NK-92 (cell line): ENCODE measurements around the gene SULT1C3.

Experiments used
- DNase-seq: peaks from one replicate; lab custom pipeline; 2025; ENCODE audit not compliant: unreplicated experiment; lab: John Stamatoyannopoulos, UW

The SULT1C3 gene

GRCh38 chr2:108239786-108240185 lies at the start of gene SULT1C3:
TSS of gene SULT1C3 (plus strand) at chr2:108239968. CDS start at chr2:108247195, 7,227 bp downstream.
- no peak for DNase-seq

GRCh38 chr2:108193251-108193650 lies 46.5 kb upstream of the SULT1C3 start:
- no peak for DNase-seq

GRCh38 chr2:108194409-108195132 lies 45.2 kb upstream of the SULT1C3 start:
- no peak for DNase-seq

- no peak for DNase-seq
Measured at GRCh38 chr2:108195133-108195439, 44.7 kb upstream of the SULT1C3 start.

GRCh38 chr2:108199726-108200125 lies 40.0 kb upstream of the SULT1C3 start:
- DNase-seq: no peak

- no peak for DNase-seq
Measured at GRCh38 chr2:108200569-108200968, 39.2 kb upstream of the SULT1C3 start.

- no peak for DNase-seq
Measured at GRCh38 chr2:108212671-108213070, 27.1 kb upstream of the SULT1C3 start.

GRCh38 chr2:108215794-108216211 lies 24.0 kb upstream of the SULT1C3 start:
- no peak for DNase-seq

- no peak for DNase-seq
Measured at GRCh38 chr2:108217211-108217610, 22.6 kb upstream of the SULT1C3 start.

- DNase-seq: no peak
Measured at GRCh38 chr2:108219688-108220087, 20.1 kb upstream of the SULT1C3 start.

- no peak for DNase-seq
Measured at GRCh38 chr2:108220191-108220590, 19.6 kb upstream of the SULT1C3 start.

GRCh38 chr2:108220942-108221541 lies 18.7 kb upstream of the SULT1C3 start:
- DNase-seq: no peak

GRCh38 chr2:108222261-108222660 lies 17.5 kb upstream of the SULT1C3 start:
- no peak for DNase-seq

GRCh38 chr2:108223573-108223972 lies 16.2 kb upstream of the SULT1C3 start:
- DNase-seq: no peak

GRCh38 chr2:108224022-108224421 lies 15.7 kb upstream of the SULT1C3 start:
- no peak for DNase-seq

- DNase-seq: no peak
Measured at GRCh38 chr2:108226564-108226963, 13.2 kb upstream of the SULT1C3 start.

- DNase-seq: no peak
Measured at GRCh38 chr2:108228006-108228405, 11.8 kb upstream of the SULT1C3 start.

- no peak for DNase-seq
Measured at GRCh38 chr2:108228537-108228936, 11.2 kb upstream of the SULT1C3 start.

GRCh38 chr2:108229875-108230274 lies 9.9 kb upstream of the SULT1C3 start:
- DNase-seq: no peak

- DNase-seq: no peak
Measured at GRCh38 chr2:108235577-108235976, 4.2 kb upstream of the SULT1C3 start.

GRCh38 chr2:108236676-108237335 lies 3.0 kb upstream of the SULT1C3 start:
- no peak for DNase-seq

- DNase-seq: no peak
Measured at GRCh38 chr2:108240966-108241365, 1.2 kb downstream of the SULT1C3 start.
